ENCODE data around the gene GPR132. TPM values are rescaled to one million over a fixed set of nuclear protein-coding genes. Genes with fewer than 3 reads are reported as not detected.

Gene GPR132
- total RNA-seq, 1 experiment from 2014 or later = not detected

Small RNA genes lying within 50 kb of the gene (small RNA-seq; reads per million reads assigned to genes)
- not detected for gene AL512356.2

Other genes starting within 250 kb of the GPR132 start
- 69.3 and 78.1 TPM in 2 replicates for gene CEP170B, start 200.2 kb downstream of the GPR132 start, total RNA-seq (2014; rRNA removed; shearing (Covaris generic))
- gene PLD4, start 140.6 kb downstream of the GPR132 start, total RNA-seq (2014; rRNA removed; shearing (Covaris generic)) = not detected in 2 replicates
- gene AHNAK2, start 87.1 kb downstream of the GPR132 start, total RNA-seq (2014; rRNA removed; shearing (Covaris generic)) = 1.5 and 1.6 TPM in 2 replicates
- 9.8 and 11.6 TPM in 2 replicates for gene CLBA1, start 79.6 kb downstream of the GPR132 start, total RNA-seq (2014; rRNA removed; shearing (Covaris generic))
- 45.4 and 45.7 TPM in 2 replicates for gene CDCA4, start 44.3 kb downstream of the GPR132 start, total RNA-seq (2014; rRNA removed; shearing (Covaris generic))
- 10.6 and 16.0 TPM in 2 replicates for gene JAG2, start 103.3 kb upstream of the GPR132 start, total RNA-seq (2014; rRNA removed; shearing (Covaris generic))
- 63.2 and 74.9 TPM in 2 replicates for gene NUDT14, start 115.9 kb upstream of the GPR132 start, total RNA-seq (2014; rRNA removed; shearing (Covaris generic))
- gene BTBD6, start 183.1 kb upstream of the GPR132 start, total RNA-seq (2014; rRNA removed; shearing (Covaris generic)) = 65.8 and 72.3 TPM in 2 replicates
- 46.6 and 50.2 TPM in 2 replicates for gene BRF1, start 235.6 kb upstream of the GPR132 start, total RNA-seq (2014; rRNA removed; shearing (Covaris generic))
- gene PACS2, start 249.3 kb upstream of the GPR132 start, total RNA-seq (2014; rRNA removed; shearing (Covaris generic)) = 65.6 and 65.7 TPM in 2 replicates

Measured in HT-29 (cell line).